SK-N-SH (cell line): Measurements from ENCODE around the gene ZIC3. TPM values are rescaled to one million over a fixed set of nuclear protein-coding genes. Genes with fewer than 3 reads are reported as not detected.

Experiments
- CTCF ChIA-PET: fragments of 300-600, 350-600 bp; formaldehyde crosslinking; extraction: SDS; loops from one replicate; lab custom pipeline; 2021; lab: Yijun Ruan, JAX
- POLR2A ChIA-PET: fragments of 350-600 bp; sonication (Branson Sonifier 250); formaldehyde crosslinking; extraction: SDS; loops from one replicate; lab custom pipeline; 2020; ENCODE audit warnings: antibody characterized with exemption, inconsistent platforms; lab: Yijun Ruan, JAX
- DNase-seq: peaks from one replicate; pipeline ENCODE4 v3.0.0; 2012
- H2AFZ ChIP-seq: fragments of 200-600 bp; sonication (generic); 2 replicates; pipeline ENCODE4 v1.8.1; 2016; ENCODE audit warnings: antibody characterized with exemption, mild to moderate bottlenecking, low read depth
- H3F3A ChIP-seq: fragments of 200-600 bp; sonication (generic); replicated peaks from 2 replicates; pipeline ENCODE3; 2016; ENCODE audit warnings: antibody characterized with exemption, mild to moderate bottlenecking; ENCODE audit not compliant: insufficient read depth
- H3K27ac ChIP-seq, 2 experiments: fragments of 200-500 bp in 1 of 2; fragments of 200-600 bp in 1 of 2; sonication (Bioruptor generic) in 1 of 2; sonication (generic), shearing (Covaris generic) in 1 of 2; 2 replicates each; pipeline versions ENCODE4 v1.5.1 to v1.6.1; 2014 to 2016; ENCODE audit warnings: low read depth in 2 of 2, inconsistent platforms in 1 of 2, low read length in 1 of 2, mild to moderate bottlenecking in 1 of 2, mixed read lengths in 1 of 2
- H3K27me3 ChIP-seq: fragments of 200-600 bp; sonication (generic), shearing (Covaris generic); 2 replicates; pipeline ENCODE4 v1.6.1; 2016; ENCODE audit warnings: mixed run types; ENCODE audit not compliant: insufficient read depth
- H3K36me3 ChIP-seq, 2 experiments: fragments of 200-500 bp in 1 of 2; fragments of 200-600 bp in 1 of 2; sonication (Bioruptor generic) in 1 of 2; sonication (generic) in 1 of 2; replicated peaks in 1 of 2; 2 replicates each; pipeline versions ENCODE3 to v1.5.1; 2014 to 2016; ENCODE audit warnings: low read length in 1 of 2, mild to moderate bottlenecking in 1 of 2; ENCODE audit not compliant: insufficient read depth in 2 of 2, control insufficient read depth in 1 of 2
- H3K4me1 ChIP-seq, 2 experiments: fragments of 200-500 bp in 1 of 2; fragments of 200-600 bp in 1 of 2; sonication (Bioruptor generic) in 1 of 2; sonication (generic), shearing (Covaris generic) in 1 of 2; 2 replicates each; pipeline versions ENCODE4 v1.5.1 to v1.6.1; 2014 to 2016; ENCODE audit warnings: low read depth in 1 of 2, low read length in 1 of 2, mixed run types in 1 of 2; ENCODE audit not compliant: insufficient read depth in 2 of 2, control insufficient read depth in 1 of 2
- H3K4me2 ChIP-seq: fragments of 200-600 bp; sonication (generic), shearing (Covaris generic); 2 replicates; pipeline ENCODE4 v1.6.1; 2017; ENCODE audit warnings: mixed run types
- H3K4me3 ChIP-seq, 2 experiments: fragments of 200-500 bp in 1 of 2; fragments of 200-600 bp in 1 of 2; sonication (Bioruptor generic) in 1 of 2; sonication (generic), shearing (Covaris generic) in 1 of 2; 2 replicates each; pipeline versions ENCODE4 v1.5.1 to v1.8.1; 2014 to 2016; ENCODE audit warnings: low read depth in 2 of 2, inconsistent platforms in 1 of 2, low read length in 1 of 2, mild to moderate bottlenecking in 1 of 2, mixed read lengths in 1 of 2, moderate library complexity in 1 of 2
- H3K79me2 ChIP-seq: fragments of 200-600 bp; sonication (generic); 2 replicates; pipeline ENCODE4 v1.8.1; 2017; ENCODE audit warnings: mild to moderate bottlenecking; ENCODE audit not compliant: insufficient read depth
- H3K9ac ChIP-seq: fragments of 200-600 bp; sonication (generic); 2 replicates; pipeline ENCODE4 v1.6.1; 2017; ENCODE audit warnings: mixed run types
- H3K9me2 ChIP-seq: fragments of 200-600 bp; sonication (generic); 2 replicates; pipeline ENCODE4 v1.6.1; 2017; ENCODE audit warnings: mixed run types
- H3K9me3 ChIP-seq: fragments of 200-600 bp; sonication (generic); 2 replicates; pipeline ENCODE4 v1.6.1; 2017; ENCODE audit warnings: mixed run types, mild to moderate bottlenecking, moderate library complexity
- H4K20me1 ChIP-seq: fragments of 200-600 bp; sonication (generic); 2 replicates; pipeline ENCODE4 v1.6.1; 2017; ENCODE audit warnings: mild to moderate bottlenecking, mixed run types; ENCODE audit not compliant: insufficient read depth
- CHD2 ChIP-seq: fragments of 150-350 bp; IDR thresholded peaks from 2 replicates; pipeline ENCODE4 v1.6.1; 2018; ENCODE audit warnings: low read length; ENCODE audit not compliant: partially characterized antibody
- GABPA ChIP-seq: IDR thresholded peaks from 2 replicates; pipeline ENCODE4 v1.4.0; 2012; ENCODE audit warnings: low read depth, mild to moderate bottlenecking
- JUND ChIP-seq: IDR thresholded peaks from 2 replicates; pipeline ENCODE4 v1.4.0; 2012
- MXI1 ChIP-seq: IDR thresholded peaks from 2 replicates; pipeline ENCODE4 v1.6.1; 2012; ENCODE audit warnings: mild to moderate bottlenecking, low read depth, low read length, improper control_type of control experiment
- NFIC ChIP-seq: IDR thresholded peaks from 2 replicates; pipeline ENCODE4 v1.4.0; 2012; ENCODE audit warnings: borderline replicate concordance
- NRF1 ChIP-seq: IDR thresholded peaks from 2 replicates; pipeline ENCODE4 v1.6.1; 2012; ENCODE audit warnings: low read depth, mild to moderate bottlenecking, low read length
- RAD21 ChIP-seq: IDR thresholded peaks from 2 replicates; pipeline ENCODE4 v1.6.1; 2012; ENCODE audit warnings: mild to moderate bottlenecking, low read length
- RXRA ChIP-seq: IDR thresholded peaks from 2 replicates; pipeline ENCODE4 v1.4.0; 2012; ENCODE audit warnings: low read depth, mild to moderate bottlenecking, borderline replicate concordance
- SIN3A ChIP-seq: IDR thresholded peaks from 2 replicates; pipeline ENCODE4 v1.6.1; 2012; ENCODE audit warnings: low read depth, mild to moderate bottlenecking, low read length, moderate library complexity, borderline replicate concordance
- TAF1 ChIP-seq: IDR thresholded peaks from 2 replicates; pipeline ENCODE4 v1.6.1; 2012; ENCODE audit warnings: low read depth, mild to moderate bottlenecking, low read length, moderate library complexity, borderline replicate concordance
- TCF12 ChIP-seq: IDR thresholded peaks from 2 replicates; pipeline ENCODE4 v1.4.0; 2012
- TEAD4 ChIP-seq: IDR thresholded peaks from 2 replicates; pipeline ENCODE4 v1.4.0; 2012; ENCODE audit warnings: mild to moderate bottlenecking, borderline replicate concordance; ENCODE audit not compliant: insufficient read depth
- YY1 ChIP-seq: IDR thresholded peaks from 2 replicates; pipeline ENCODE4 v1.4.0; 2012; ENCODE audit warnings: low read depth, mild to moderate bottlenecking
- WGBS: methylation state at CpG from one replicate; pipeline ENCODE4 v1.1.6; 2017; ENCODE audit warnings: low lambda C conversion rate; 5-methylcytosine and 5-hydroxymethylcytosine counted together
- polyA plus RNA-seq, 3 experiments: library from polyadenylated mRNA; depleted of rRNA; stranded (reverse); fragments of >200 nt; gene quantifications; 2 replicates each; pipeline ENCODE4 v1.2.3, GENCODE V29; 2012
- TF ChIP-seq, protein P1 (sequence below): fragments of 150-350 bp; IDR thresholded peaks from 2 replicates; pipeline ENCODE4 v1.6.1; 2016; ENCODE audit warnings: mild to moderate bottlenecking, low read depth, low read length
- TF ChIP-seq, protein P2 (sequence below): fragments of 200-600 bp; sonication (generic); IDR thresholded peaks from 2 replicates; pipeline ENCODE4 v1.6.1; 2017; ENCODE audit warnings: antibody characterized with exemption, mild to moderate bottlenecking, moderate library complexity

ZIC3 gene
- polyA plus RNA-seq, 1 of the 3 experiments (the other 2 are of a cell fraction) = not detected

DNA sequence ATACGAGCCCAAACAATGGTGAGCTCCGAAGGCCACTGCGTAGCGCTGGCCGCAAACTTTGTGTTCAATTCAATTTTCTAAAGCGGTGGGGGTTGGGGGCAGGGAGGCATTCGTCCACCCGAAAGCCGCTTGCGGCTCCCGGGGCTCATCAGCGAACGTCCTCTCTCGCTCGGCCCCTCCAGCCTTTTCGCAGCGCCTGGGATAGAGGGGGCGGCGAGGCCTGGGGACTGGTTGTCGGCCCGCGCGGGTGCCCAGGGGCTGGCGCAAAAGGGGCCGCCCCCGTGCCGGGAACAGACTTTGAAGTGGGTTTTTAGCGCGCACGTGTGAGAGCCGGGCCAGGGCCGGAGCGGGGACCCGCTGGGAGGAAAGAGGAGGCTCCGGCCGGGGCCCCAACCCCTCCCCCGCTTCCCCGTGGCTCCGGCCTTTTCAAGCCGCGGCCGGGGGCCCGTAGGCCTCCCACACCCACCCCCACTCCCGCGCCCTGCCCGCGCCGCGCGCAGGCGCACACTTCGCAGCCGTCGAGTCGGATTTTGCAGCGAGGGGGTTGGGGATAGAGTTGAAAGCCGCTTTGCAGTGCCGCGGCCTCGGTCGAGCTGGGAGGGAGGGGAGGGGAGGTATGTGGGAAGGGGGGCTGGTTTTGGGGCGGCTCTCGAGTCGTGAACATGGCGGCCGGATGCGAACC, 8.3 kb downstream of the ZIC3 start:
- no peaks in the 10 kb centered on the region for H3F3A ChIP-seq
- H3K9me3 ChIP-seq = no peaks in the 10 kb centered on the region
- H3K27ac ChIP-seq = no peak overlapping the region
- ChIA-PET POLR2A (no interaction called here), CTCF (no interaction called here)
- 26% methylated on average over 46 of the region's 67 CpGs for WGBS
- TF ChIP-seq NRF1 (no peak), TCF12 (no peak), YY1 (no peak), TEAD4 (no peak), RAD21 (no peak), SIN3A (no peak)
- H3K27me3 ChIP-seq = peaks cover 36% of the 10 kb centered on the region
- H4K20me1 ChIP-seq = no peaks in the 10 kb centered on the region
- no peaks in the 10 kb centered on the region for H3K4me1 ChIP-seq
- no peaks in the 10 kb centered on the region for H3K79me2 ChIP-seq
- no peak overlapping the region for H3K4me2 ChIP-seq
- H3K4me3 ChIP-seq = no peak overlapping the region
- H3K36me3 ChIP-seq = no peaks in the 10 kb centered on the region
- no peaks in the 10 kb centered on the region for H3K9me2 ChIP-seq
- no peak overlapping the region for H3K9ac ChIP-seq
- no peak for DNase-seq
- no peak overlapping the region for H2AFZ ChIP-seq

DNA sequence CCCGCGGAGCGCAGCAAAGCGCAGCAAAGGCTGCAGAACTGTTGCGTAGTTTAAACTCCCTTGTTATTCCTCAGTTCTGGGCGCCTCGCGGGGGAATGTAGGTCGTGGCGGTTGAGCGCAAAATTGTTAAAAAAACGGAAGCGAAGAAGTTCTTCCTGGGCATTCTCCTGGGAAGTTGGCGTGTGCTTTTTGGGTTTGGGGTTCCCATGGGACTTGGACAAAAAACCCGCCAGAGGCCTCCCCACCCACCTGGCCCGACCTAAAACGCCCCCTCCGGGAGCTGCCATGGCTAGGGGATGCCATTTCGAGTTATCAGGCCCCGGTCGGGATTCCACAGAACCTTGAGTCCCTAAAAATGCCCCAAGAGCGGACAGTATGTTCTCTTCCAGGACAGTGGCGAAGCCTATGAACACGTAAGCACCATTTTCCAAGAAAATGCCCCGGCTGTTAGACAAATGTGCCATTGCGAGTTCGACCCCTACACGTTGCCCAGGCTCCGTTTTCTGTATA, 8.9 kb downstream of the ZIC3 start:
- POLR2A ChIA-PET = no interaction called here
- WGBS = 42% methylated on average over 22 of the region's 29 CpGs
- Histone ChIP-seq H3K4me3 (no peak overlapping the region), H3F3A (no peaks in the 10 kb centered on the region)
- TF ChIP-seq MXI1 (no peak), GABPA (no peak), JUND (no peak), NFIC (no peak), RXRA (no peak), CHD2 (no peak), YY1 (no peak), TAF1 (no peak)
- TF ChIP-seq, protein P1, sequence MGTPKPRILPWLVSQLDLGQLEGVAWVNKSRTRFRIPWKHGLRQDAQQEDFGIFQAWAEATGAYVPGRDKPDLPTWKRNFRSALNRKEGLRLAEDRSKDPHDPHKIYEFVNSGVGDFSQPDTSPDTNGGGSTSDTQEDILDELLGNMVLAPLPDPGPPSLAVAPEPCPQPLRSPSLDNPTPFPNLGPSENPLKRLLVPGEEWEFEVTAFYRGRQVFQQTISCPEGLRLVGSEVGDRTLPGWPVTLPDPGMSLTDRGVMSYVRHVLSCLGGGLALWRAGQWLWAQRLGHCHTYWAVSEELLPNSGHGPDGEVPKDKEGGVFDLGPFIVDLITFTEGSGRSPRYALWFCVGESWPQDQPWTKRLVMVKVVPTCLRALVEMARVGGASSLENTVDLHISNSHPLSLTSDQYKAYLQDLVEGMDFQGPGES = no peak
- TF ChIP-seq, protein P2, sequence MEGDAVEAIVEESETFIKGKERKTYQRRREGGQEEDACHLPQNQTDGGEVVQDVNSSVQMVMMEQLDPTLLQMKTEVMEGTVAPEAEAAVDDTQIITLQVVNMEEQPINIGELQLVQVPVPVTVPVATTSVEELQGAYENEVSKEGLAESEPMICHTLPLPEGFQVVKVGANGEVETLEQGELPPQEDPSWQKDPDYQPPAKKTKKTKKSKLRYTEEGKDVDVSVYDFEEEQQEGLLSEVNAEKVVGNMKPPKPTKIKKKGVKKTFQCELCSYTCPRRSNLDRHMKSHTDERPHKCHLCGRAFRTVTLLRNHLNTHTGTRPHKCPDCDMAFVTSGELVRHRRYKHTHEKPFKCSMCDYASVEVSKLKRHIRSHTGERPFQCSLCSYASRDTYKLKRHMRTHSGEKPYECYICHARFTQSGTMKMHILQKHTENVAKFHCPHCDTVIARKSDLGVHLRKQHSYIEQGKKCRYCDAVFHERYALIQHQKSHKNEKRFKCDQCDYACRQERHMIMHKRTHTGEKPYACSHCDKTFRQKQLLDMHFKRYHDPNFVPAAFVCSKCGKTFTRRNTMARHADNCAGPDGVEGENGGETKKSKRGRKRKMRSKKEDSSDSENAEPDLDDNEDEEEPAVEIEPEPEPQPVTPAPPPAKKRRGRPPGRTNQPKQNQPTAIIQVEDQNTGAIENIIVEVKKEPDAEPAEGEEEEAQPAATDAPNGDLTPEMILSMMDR = no peak
- TF ChIP-seq, all 33 proteins: peak for 0
- Histone ChIP-seq H3K4me1 (no peaks in the 10 kb centered on the region), H4K20me1 (no peaks in the 10 kb centered on the region), H2AFZ (no peak overlapping the region), H3K9me3 (no peaks in the 10 kb centered on the region), H3K9ac (no peak overlapping the region), H3K9me2 (no peaks in the 10 kb centered on the region), H3K4me2 (no peak overlapping the region), H3K79me2 (no peaks in the 10 kb centered on the region), H3K36me3 (no peaks in the 10 kb centered on the region), H3K27me3 (peaks cover 31% of the 10 kb centered on the region), H3K27ac (no peak overlapping the region)
- CTCF ChIA-PET = no interaction called here
- DNase-seq = no peak
